Measurements from ENCODE around the gene TMEM154.

The TMEM154 gene

GRCh38 chr4:152579107-152579764, 100.6 kb downstream of the TMEM154 start:
- no peaks in the 10 kb centered on the region for H3K36me3 ChIP-seq (ENCODE audit: control insufficient read depth, insufficient read depth, low read length)
- H3K4me1 ChIP-seq (ENCODE audit: control insufficient read depth, insufficient read depth, low read length), result no peaks in the 10 kb centered on the region; the same call in 1 of the 2 replicates
- WGBS (ENCODE audit: insufficient coverage, insufficient read length), result no CpG with 5 or more reads among the region's 11 CpGs
- no peak overlapping the region for H3K4me3 ChIP-seq (ENCODE audit: low read length)
- H3K9me3 ChIP-seq (ENCODE audit: control insufficient read depth, insufficient read depth, low read length), result no peaks in the 10 kb centered on the region
- no peak for DNase-seq (ENCODE audit: low read depth, low spot score)
- no peak overlapping the region for H3K27ac ChIP-seq (ENCODE audit: low read length)
- no peaks in the 10 kb centered on the region for H3K27me3 ChIP-seq (ENCODE audit: control insufficient read depth, insufficient read depth, low read length)

- WGBS (ENCODE audit: insufficient coverage, insufficient read length), result no CpG with 5 or more reads among the region's 1 CpG
- H3K27me3 ChIP-seq (ENCODE audit: control insufficient read depth, insufficient read depth, low read length), result no peaks in the 10 kb centered on the region
These were observed 101.1 kb downstream of the TMEM154 start for GRCh38 chr4:152578670-152579069.

DNA sequence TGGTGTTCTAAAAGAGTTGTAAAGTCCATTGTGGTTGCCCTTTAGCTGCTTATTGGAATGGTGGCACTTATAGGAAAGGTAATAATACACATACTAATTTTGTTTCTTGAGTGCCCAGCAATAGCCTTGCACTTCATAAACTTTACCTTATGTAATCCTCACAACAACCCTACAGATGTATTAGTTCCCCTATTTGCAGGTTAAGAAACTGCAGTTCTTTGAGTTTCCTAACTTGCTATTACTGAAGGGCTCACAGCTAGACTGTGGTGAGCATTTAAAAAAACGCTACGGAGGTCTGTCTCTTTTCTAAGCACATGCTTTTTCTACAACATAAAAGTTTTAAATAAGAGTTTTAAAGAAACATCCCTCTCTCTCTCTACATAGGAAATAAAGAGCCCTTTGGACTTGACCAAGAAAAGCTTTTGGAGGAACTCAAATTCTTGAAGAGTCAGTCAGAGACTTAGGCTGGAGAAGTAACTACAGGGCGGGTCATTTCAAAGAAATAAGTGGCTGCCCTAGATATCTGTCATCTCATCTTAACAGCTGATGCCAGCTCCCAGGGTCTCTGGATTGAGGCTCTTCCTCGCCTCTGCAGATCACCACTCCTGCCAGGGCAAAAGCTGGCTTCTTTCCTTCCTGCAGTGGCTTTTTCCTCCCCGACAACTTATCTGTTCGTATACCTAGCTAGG, 101.9 kb downstream of the TMEM154 start:
- no peak overlapping the region for H3K27ac ChIP-seq (ENCODE audit: low read length)
- no CpG with 5 or more reads among the region's 6 CpGs for WGBS (ENCODE audit: insufficient coverage, insufficient read length)
- H3K4me1 ChIP-seq (ENCODE audit: control insufficient read depth, insufficient read depth, low read length), result no peaks in the 10 kb centered on the region; the same call in 1 of the 2 replicates
- H3K4me3 ChIP-seq (ENCODE audit: low read length), result no peak overlapping the region
- H3K27me3 ChIP-seq (ENCODE audit: control insufficient read depth, insufficient read depth, low read length), result no peaks in the 10 kb centered on the region
- H3K36me3 ChIP-seq (ENCODE audit: control insufficient read depth, insufficient read depth, low read length), result no peaks in the 10 kb centered on the region
- DNase-seq (ENCODE audit: low read depth, low spot score), result no peak
- H3K9me3 ChIP-seq (ENCODE audit: control insufficient read depth, insufficient read depth, low read length), result no peaks in the 10 kb centered on the region

More at GRCh38 chr4:152578670-152579069, 101.1 kb downstream of the TMEM154 start:
- Histone ChIP-seq H3K36me3 (ENCODE audit: control insufficient read depth, insufficient read depth, low read length) (no peaks in the 10 kb centered on the region), H3K4me1 (ENCODE audit: control insufficient read depth, insufficient read depth, low read length) (no peaks in the 10 kb centered on the region; the same call in 1 of the 2 replicates), H3K27ac (ENCODE audit: low read length) (no peak overlapping the region), H3K9me3 (ENCODE audit: control insufficient read depth, insufficient read depth, low read length) (no peaks in the 10 kb centered on the region), H3K4me3 (ENCODE audit: low read length) (no peak overlapping the region)
- DNase-seq (ENCODE audit: low read depth, low spot score), result no peak

- Histone ChIP-seq H3K4me3 (ENCODE audit: low read length) (no peak overlapping the region), H3K27ac (ENCODE audit: low read length) (no peak overlapping the region), H3K9me3 (ENCODE audit: control insufficient read depth, insufficient read depth, low read length) (no peaks in the 10 kb centered on the region), H3K27me3 (ENCODE audit: control insufficient read depth, insufficient read depth, low read length) (peaks cover under 1% of the 10 kb centered on the region; the same call in 1 of the 2 replicates), H3K36me3 (ENCODE audit: control insufficient read depth, insufficient read depth, low read length) (no peaks in the 10 kb centered on the region), H3K4me1 (ENCODE audit: control insufficient read depth, insufficient read depth, low read length) (no peaks in the 10 kb centered on the region; the same call in 1 of the 2 replicates)
- DNase-seq (ENCODE audit: low read depth, low spot score), result no peak
- no CpG with 5 or more reads among the region's 1 CpG for WGBS (ENCODE audit: insufficient coverage, insufficient read length)
These were observed 104.3 kb downstream of the TMEM154 start for GRCh38 chr4:152575533-152575932.

- Histone ChIP-seq H3K4me3 (ENCODE audit: low read length) (no peak overlapping the region), H3K27me3 (ENCODE audit: control insufficient read depth, insufficient read depth, low read length) (peaks cover 1% of the 10 kb centered on the region; the same call in 1 of the 2 replicates), H3K9me3 (ENCODE audit: control insufficient read depth, insufficient read depth, low read length) (no peaks in the 10 kb centered on the region), H3K27ac (ENCODE audit: low read length) (no peak overlapping the region), H3K4me1 (ENCODE audit: control insufficient read depth, insufficient read depth, low read length) (no peaks in the 10 kb centered on the region; the same call in 1 of the 2 replicates), H3K36me3 (ENCODE audit: control insufficient read depth, insufficient read depth, low read length) (no peaks in the 10 kb centered on the region)
- WGBS (ENCODE audit: insufficient coverage, insufficient read length), result no CpG with 5 or more reads among the region's 2 CpGs
- no peak for DNase-seq (ENCODE audit: low read depth, low spot score)
These were observed 105.9 kb downstream of the TMEM154 start for GRCh38 chr4:152573861-152574260.

DNA sequence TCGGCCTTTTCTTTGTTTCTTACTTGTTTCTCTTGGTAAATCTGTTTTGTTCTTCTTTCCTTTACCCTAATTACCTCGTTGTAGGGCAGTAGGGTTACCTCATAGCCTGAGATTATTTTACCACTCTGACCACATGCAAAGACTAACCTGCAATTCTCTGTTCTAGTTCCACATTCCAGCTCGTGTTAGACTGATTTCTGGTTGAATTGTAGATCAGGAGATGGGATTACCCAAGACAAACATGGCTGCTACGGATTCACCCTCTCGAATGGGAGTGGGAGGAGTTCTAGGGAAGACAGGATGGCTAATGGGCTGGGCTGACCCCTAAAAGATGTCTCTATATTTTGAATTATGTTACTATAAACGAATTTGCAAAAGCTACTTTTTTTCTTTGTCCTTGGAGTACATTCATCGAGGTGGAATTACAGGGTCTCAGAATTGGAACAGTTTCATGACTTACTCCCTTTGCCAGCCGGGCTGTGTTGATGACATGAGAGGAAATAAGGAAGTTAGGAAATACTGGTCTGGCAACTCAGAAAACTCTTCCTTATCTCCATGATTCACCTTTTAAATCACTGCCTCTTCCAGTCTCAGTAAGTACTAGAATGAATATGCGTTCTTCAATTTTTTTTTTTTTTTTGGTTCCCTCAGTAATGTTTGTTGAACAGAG, 107.2 kb downstream of the TMEM154 start:
- Histone ChIP-seq H3K9me3 (ENCODE audit: control insufficient read depth, insufficient read depth, low read length) (no peaks in the 10 kb centered on the region), H3K36me3 (ENCODE audit: control insufficient read depth, insufficient read depth, low read length) (no peaks in the 10 kb centered on the region), H3K27ac (ENCODE audit: low read length) (no peak overlapping the region), H3K27me3 (ENCODE audit: control insufficient read depth, insufficient read depth, low read length) (peaks cover 1% of the 10 kb centered on the region; the same call in 1 of the 2 replicates), H3K4me1 (ENCODE audit: control insufficient read depth, insufficient read depth, low read length) (no peaks in the 10 kb centered on the region), H3K4me3 (ENCODE audit: low read length) (no peak overlapping the region)
- WGBS (ENCODE audit: insufficient coverage, insufficient read length), result no CpG with 5 or more reads among the region's 9 CpGs
- DNase-seq (ENCODE audit: low read depth, low spot score), result no peak

DNA sequence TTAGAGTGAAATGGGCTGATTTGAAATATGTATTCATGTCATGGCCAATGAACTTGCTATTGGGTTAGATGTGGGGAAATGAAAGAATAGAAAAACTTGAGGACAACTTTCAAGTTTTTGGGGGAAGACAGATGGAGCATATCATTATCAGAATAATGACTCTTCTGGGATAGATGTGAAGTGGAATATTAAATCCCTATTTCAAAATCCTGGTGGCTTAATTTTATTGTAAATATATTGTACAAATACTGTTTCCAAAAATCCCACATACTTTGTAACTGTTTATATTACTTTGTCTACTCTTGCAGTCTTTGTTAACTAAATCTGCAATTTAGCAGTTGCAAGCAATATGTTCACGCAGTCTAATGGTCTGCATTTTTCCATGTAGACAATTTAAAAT, 108.0 kb downstream of the TMEM154 start:
- WGBS (ENCODE audit: insufficient coverage, insufficient read length), result no CpG with 5 or more reads among the region's 1 CpG
- Histone ChIP-seq H3K27ac (ENCODE audit: low read length) (no peak overlapping the region), H3K4me1 (ENCODE audit: control insufficient read depth, insufficient read depth, low read length) (no peaks in the 10 kb centered on the region), H3K27me3 (ENCODE audit: control insufficient read depth, insufficient read depth, low read length) (peaks cover 1% of the 10 kb centered on the region; the same call in 1 of the 2 replicates), H3K36me3 (ENCODE audit: control insufficient read depth, insufficient read depth, low read length) (no peaks in the 10 kb centered on the region), H3K9me3 (ENCODE audit: control insufficient read depth, insufficient read depth, low read length) (no peaks in the 10 kb centered on the region), H3K4me3 (ENCODE audit: low read length) (no peak overlapping the region)
- DNase-seq (ENCODE audit: low read depth, low spot score), result no peak

DNA sequence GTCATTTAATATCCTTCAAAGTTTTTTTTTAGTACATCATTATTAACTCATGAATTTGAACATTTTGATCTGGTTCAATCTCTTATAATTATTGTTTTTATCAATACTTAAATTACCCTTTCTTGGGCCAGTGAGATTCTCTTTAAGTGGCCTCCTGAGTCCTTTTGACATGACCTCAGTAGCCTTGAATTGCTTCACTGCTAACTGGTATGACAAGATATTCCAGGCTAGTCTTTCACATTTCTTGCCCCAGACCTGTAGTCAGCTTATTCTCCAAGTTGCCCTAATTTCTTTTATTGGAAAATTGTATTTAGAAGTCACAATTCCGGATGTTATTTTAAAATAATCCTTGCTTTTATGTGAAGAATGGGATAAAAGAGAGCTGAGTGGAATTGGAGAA, 108.5 kb downstream of the TMEM154 start:
- no peak for DNase-seq (ENCODE audit: low read depth, low spot score)
- H3K27ac ChIP-seq (ENCODE audit: low read length), result no peak overlapping the region
- H3K27me3 ChIP-seq (ENCODE audit: control insufficient read depth, insufficient read depth, low read length), result peaks cover 1% of the 10 kb centered on the region; the same call in 1 of the 2 replicates
- WGBS (ENCODE audit: insufficient coverage, insufficient read length), result no CpG with 5 or more reads among the region's 1 CpG
- H3K9me3 ChIP-seq (ENCODE audit: control insufficient read depth, insufficient read depth, low read length), result no peaks in the 10 kb centered on the region
- no peaks in the 10 kb centered on the region for H3K4me1 ChIP-seq (ENCODE audit: control insufficient read depth, insufficient read depth, low read length)
- H3K4me3 ChIP-seq (ENCODE audit: low read length), result no peak overlapping the region
- H3K36me3 ChIP-seq (ENCODE audit: control insufficient read depth, insufficient read depth, low read length), result no peaks in the 10 kb centered on the region
